Type B pancreatic cell (in vitro differentiated cells): ENCODE results near the gene CTSL. TPM values are rescaled to one million over a fixed set of nuclear protein-coding genes. Genes with fewer than 3 reads are reported as not detected.

ENCODE experiments used
- DNase-seq: peaks from one replicate; pipeline ENCODE4 v3.0.0; 2021; ENCODE audit warnings: mixed read lengths; ENCODE audit not compliant: unreplicated experiment; ENCODE audit errors: extremely low spot score
- H3K27ac Mint-ChIP-seq: 2 replicates; pipeline ENCODE4 v1.8.0; 2021; ENCODE audit warnings: mild to moderate bottlenecking, mixed read lengths
- H3K27me3 Mint-ChIP-seq: 2 replicates; pipeline ENCODE4 v1.8.0; 2021; ENCODE audit warnings: mixed read lengths
- H3K36me3 Mint-ChIP-seq: 2 replicates; pipeline ENCODE4 v1.8.0; 2021; ENCODE audit warnings: mixed read lengths
- H3K4me1 Mint-ChIP-seq: one replicate; pipeline ENCODE4 v1.8.0; 2021; ENCODE audit warnings: mixed read lengths; ENCODE audit not compliant: unreplicated experiment
- H3K4me3 Mint-ChIP-seq: 2 replicates; pipeline ENCODE4 v1.8.0; 2021; ENCODE audit warnings: mild to moderate bottlenecking, mixed read lengths
- H3K9me3 Mint-ChIP-seq: 2 replicates; pipeline ENCODE4 v1.8.0; 2021; ENCODE audit warnings: mixed read lengths
- CTCF ChIP-seq: fragments of 200-600 bp; sonication (generic); conservative IDR thresholded peaks from 2 replicates; pipeline ENCODE4 v1.5.0; 2021; ENCODE audit warnings: antibody characterized with exemption, mild to moderate bottlenecking
- total RNA-seq: library from RNA; stranded (reverse); gene quantifications from 2 replicates; pipeline ENCODE4 v1.2.1, GENCODE V29; 2021; ENCODE audit warnings: low replicate concordance

CTSL gene
- total RNA-seq, 1 donor from 2014 or later = 85.7 TPM

DNA sequence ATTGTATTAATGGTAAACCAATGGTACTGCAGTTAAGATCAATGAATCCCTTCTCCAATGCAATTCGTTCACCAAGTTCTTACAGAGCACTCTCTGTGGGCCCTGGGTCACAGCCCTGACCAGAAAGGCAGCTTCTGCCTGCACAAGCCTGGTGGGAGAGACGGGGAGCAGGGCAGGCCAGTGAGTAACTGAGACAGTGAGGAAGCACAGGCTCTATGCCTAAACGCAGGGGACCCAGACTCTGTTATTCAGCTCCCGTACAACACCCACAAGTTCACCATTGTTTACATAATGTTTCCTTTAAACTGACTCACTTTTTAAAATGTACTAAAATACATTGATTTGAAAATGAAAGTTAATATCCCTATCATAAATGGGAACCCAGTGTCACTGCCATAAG, 40.5 kb upstream of the CTSL start:
- no peak for DNase-seq
- Mint-ChIP-seq H3K4me3 (no peak overlapping the region), H3K9me3 (no peaks in the 10 kb centered on the region), H3K27me3 (no peaks in the 10 kb centered on the region), H3K36me3 (peaks cover 56% of the 10 kb centered on the region), H3K4me1 (peaks cover 14% of the 10 kb centered on the region), H3K27ac (peak overlapping the region; percentile 62)
- TF ChIP-seq CTCF = no peak

GRCh38 chr9:87685871-87686519, 39.9 kb upstream of the CTSL start:
- no peak overlapping the region for H3K4me3 Mint-ChIP-seq
- peaks cover 61% of the 10 kb centered on the region for H3K36me3 Mint-ChIP-seq
- DNase-seq = peak; percentile 47
- no peaks in the 10 kb centered on the region for H3K9me3 Mint-ChIP-seq
- H3K27ac Mint-ChIP-seq = peak overlapping the region; percentile 62
- H3K27me3 Mint-ChIP-seq = no peaks in the 10 kb centered on the region
- no peak for TF ChIP-seq CTCF
- H3K4me1 Mint-ChIP-seq = peaks cover 14% of the 10 kb centered on the region

- H3K9me3 Mint-ChIP-seq = no peaks in the 10 kb centered on the region
- no peak for TF ChIP-seq CTCF
- H3K4me3 Mint-ChIP-seq = no peak overlapping the region
- H3K27me3 Mint-ChIP-seq = no peaks in the 10 kb centered on the region
- peaks cover 66% of the 10 kb centered on the region for H3K36me3 Mint-ChIP-seq
- H3K27ac Mint-ChIP-seq = no peak overlapping the region
- peaks cover 14% of the 10 kb centered on the region for H3K4me1 Mint-ChIP-seq
- peak; percentile 42 for DNase-seq
Measured at GRCh38 chr9:87686520-87687090, 39.3 kb upstream of the CTSL start.

DNA sequence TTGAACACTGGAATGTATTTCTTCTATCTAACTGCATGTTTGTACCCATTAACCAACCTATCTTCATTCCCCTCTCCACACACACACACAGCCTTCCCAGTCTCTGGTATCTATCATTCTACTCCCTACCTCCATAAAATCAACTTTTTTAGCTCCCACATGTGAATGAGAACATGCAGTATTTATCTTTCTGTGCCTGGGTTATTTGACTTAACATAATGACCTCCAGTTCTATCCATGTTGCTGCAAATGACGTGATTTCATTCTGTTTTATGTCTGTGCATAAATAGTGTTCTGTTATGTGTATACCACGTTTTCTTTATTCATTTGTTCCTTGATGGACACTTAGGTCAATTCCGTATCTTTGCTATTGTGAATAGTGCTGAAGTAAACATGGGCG, 38.7 kb upstream of the CTSL start:
- no peaks in the 10 kb centered on the region for H3K27me3 Mint-ChIP-seq
- H3K36me3 Mint-ChIP-seq = peaks cover 66% of the 10 kb centered on the region
- DNase-seq = no peak
- H3K27ac Mint-ChIP-seq = no peak overlapping the region
- no peaks in the 10 kb centered on the region for H3K9me3 Mint-ChIP-seq
- H3K4me3 Mint-ChIP-seq = no peak overlapping the region
- peaks cover 11% of the 10 kb centered on the region for H3K4me1 Mint-ChIP-seq
- TF ChIP-seq CTCF = no peak

DNA sequence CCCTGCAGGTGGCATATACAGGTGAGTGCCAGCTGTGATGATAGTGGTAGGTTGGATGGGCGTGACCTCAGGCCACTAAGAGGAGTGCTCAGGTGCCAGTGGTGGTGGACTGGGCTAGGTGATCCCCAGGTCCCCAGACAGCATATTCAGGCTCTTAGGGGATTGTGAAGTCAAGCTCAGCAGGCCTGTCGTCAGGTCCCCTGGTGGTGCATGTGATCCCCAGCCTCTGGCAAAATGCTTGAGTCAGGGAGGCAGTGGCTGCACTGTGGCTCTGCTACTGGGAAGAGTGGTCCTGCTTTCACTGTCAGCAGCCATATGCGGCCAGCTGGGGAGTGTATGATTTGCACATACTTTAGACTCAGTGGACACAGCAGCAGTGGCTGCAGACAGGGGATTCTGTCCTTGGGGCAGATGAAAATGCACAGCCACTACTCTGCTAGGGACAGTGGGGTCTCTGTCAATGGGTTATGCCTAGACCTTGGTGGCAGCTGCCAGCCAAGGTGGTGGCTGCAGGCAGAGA, 31.6 kb upstream of the CTSL start:
- TF ChIP-seq CTCF = no peak
- DNase-seq = no peak
- Mint-ChIP-seq H3K4me1 (peaks cover 3% of the 10 kb centered on the region), H3K36me3 (peaks cover 70% of the 10 kb centered on the region), H3K27me3 (no peaks in the 10 kb centered on the region), H3K4me3 (no peak overlapping the region), H3K27ac (no peak overlapping the region), H3K9me3 (no peaks in the 10 kb centered on the region)
